GM12801 (cell line): Measurements from ENCODE around the gene ARL4A.

ENCODE experiments used
- CTCF ChIP-seq: IDR thresholded peaks from one replicate; pipeline ENCODE4 v1.5.1; 2011; ENCODE audit warnings: control low read depth; ENCODE audit not compliant: insufficient read length; ENCODE audit errors: extremely low read depth

Gene ARL4A

GRCh38 chr7:12643001-12643643, 44.3 kb upstream of the ARL4A start:
- no peak for TF ChIP-seq CTCF

- TF ChIP-seq CTCF, result no peak
These were observed 43.8 kb upstream of the ARL4A start for GRCh38 chr7:12643644-12644043.

DNA sequence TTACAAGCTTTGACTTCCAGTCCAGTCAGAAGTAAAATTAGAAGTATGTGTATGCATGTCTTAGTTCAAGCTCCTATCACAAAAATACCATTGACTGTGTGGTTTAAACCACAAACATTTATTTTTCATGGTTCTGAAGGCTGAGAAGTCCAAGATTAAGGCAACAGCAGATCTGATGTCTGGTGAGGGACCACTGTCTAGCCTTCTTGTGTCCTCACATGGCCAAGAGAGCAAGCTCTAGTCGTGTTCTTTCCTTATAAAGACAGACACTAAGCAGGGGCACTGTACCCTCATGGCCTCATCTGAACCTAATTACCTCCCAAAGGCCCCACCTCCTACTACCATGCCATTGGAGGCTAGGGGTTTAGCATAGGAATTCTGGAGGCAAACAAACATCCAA, 41.3 kb upstream of the ARL4A start:
- no peak for TF ChIP-seq CTCF

DNA sequence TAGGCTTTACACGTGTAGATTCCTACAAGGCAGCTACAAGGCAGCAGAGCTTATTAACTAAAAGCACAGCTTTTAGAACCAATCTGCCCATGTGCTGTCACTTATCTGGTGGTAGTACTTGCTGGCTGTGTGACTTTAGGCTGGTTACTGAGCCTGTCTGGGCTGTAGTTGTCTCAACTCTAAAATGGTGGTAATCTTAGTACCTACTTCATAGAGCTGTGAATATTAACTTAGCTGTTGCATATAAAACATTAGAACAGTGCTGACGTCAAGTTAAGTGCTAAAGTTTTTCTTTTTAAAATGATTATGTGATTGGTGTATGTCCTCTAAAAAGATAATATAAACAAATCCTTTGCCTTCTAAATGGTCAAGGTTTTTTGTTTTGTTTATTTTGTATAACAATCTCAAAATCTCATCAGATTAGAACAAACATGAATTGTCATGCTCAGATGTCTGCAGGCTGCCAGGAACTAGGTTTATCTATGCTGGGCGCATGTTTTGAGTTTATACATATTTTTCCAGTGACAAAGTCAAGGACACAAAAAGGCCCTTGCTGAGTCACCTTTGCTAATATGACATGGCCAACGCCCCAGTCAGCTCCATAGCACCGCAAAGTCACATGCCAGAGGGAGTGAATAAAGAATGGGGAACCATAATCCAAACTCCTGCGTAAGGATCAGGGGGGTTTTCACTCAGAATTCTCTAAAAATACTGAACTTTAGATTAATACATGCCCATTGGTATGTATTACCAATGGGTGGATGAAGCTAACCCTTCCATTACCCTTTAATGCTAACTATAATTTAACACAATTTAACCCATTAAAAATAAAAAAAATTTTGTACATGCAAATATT, 39.8 kb upstream of the ARL4A start:
- no peak for TF ChIP-seq CTCF

GRCh38 chr7:12648704-12649261, 38.6 kb upstream of the ARL4A start:
- TF ChIP-seq CTCF, result no peak

DNA sequence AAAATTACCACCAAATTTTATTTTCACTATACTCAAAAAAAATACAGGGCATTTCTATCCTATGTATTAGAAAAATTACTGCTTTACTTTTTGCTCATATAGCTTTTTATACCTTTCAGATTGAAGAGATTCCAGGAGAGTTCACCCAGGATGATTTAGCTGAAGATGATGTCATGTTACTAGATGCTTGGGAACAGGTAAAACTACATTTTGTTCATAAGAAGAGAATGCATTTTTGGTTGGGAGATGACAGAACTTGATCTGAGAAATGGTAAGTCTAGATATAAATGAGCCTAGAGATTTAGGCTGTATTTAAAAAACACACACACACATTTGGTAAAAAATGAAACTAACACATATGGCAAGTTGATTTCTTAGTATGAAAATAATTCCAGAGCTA, 38.1 kb upstream of the ARL4A start:
- TF ChIP-seq CTCF, result no peak

GRCh38 chr7:12650080-12650479, 37.4 kb upstream of the ARL4A start:
- TF ChIP-seq CTCF, result no peak
